ENCODE data around the gene BCAS3. TPM values are rescaled to one million over a fixed set of nuclear protein-coding genes. Genes with fewer than 3 reads are reported as not detected.

The BCAS3 gene
- total RNA-seq, 1 experiment from 2014 or later = 26.3 TPM

GRCh38 chr17:61331178-61331577 is 653.5 kb downstream of the BCAS3 start:
- RAD21 ChIA-PET (ENCODE audit: low non-redundant PET in 1 of 2, low total read pairs in 2 of 2, uncharacterized antibody in 2 of 2, unreplicated experiment in 2 of 2) = no interaction called here
- CTCF ChIA-PET = no interaction called here
- no peak for ATAC-seq
- H2AFZ ChIP-seq (ENCODE audit: low read depth, low read length, poor library complexity, severe bottlenecking) = no peak overlapping the region
- POLR2A ChIA-PET = no interaction called here
- no peaks in the 10 kb centered on the region for H4K20me1 ChIP-seq (ENCODE audit: insufficient read depth)
- TF ChIP-seq YY1 (IDR thresholded peaks at IDR 0.05; ENCODE audit: extremely low read depth, insufficient replicate concordance, low read depth, low read length) (no peak), CEBPB (IDR thresholded peaks at IDR 0.05; ENCODE audit: low read depth) (no peak), JUND (IDR thresholded peaks at IDR 0.05) (no peak), FOSL1 (IDR thresholded peaks at IDR 0.05; ENCODE audit: low read depth) (no peak), SRF (IDR thresholded peaks at IDR 0.05; ENCODE audit: low read depth) (no peak), SIN3A (IDR thresholded peaks at IDR 0.05; ENCODE audit: low read depth) (no peak), POLR2AphosphoS5 (IDR thresholded peaks at IDR 0.05; ENCODE audit: low read depth, low read length) (no peak)
- intact Hi-C loops (cut with micrococcal nuclease) = no loop called here
- no peak for DNase-seq (ENCODE audit: low read depth, low spot score)
- no peak overlapping the region for H3K27ac ChIP-seq (ENCODE audit: low read depth, low read length)
- no peak overlapping the region for H3K9ac ChIP-seq (ENCODE audit: low read length)
- H3K4me2 ChIP-seq (ENCODE audit: low read length) = no peak overlapping the region
- no peaks in the 10 kb centered on the region for H3K36me3 ChIP-seq (ENCODE audit: control insufficient read depth in 1 of 2, insufficient read depth in 2 of 2, low read length in 2 of 2)
- H3K4me3 ChIP-seq (replicated peaks in 1 of 2; ENCODE audit: low read depth in 1 of 2, low read length in 2 of 2) = no peak overlapping the region
- no peaks in the 10 kb centered on the region for H3K9me2 ChIP-seq (ENCODE audit: insufficient read depth)
- BruUV-seq (replicated peaks) = no TSS peak
- H3K4me1 ChIP-seq (ENCODE audit: control insufficient read depth in 1 of 2, insufficient read depth in 2 of 2, low read length in 2 of 2) = peaks cover 13 to 18% of the 10 kb centered on the region in 2 experiments
- peaks cover 23% of the 10 kb centered on the region; the same call in 1 of the 2 replicates for H3K27me3 ChIP-seq (ENCODE audit: insufficient read depth, low read length)
- H3K79me2 ChIP-seq (ENCODE audit: insufficient read depth, low read length) = no peaks in the 10 kb centered on the region
- H3K9me3 ChIP-seq (ENCODE audit: control insufficient read depth in 1 of 2, insufficient read depth in 1 of 2, low read depth in 1 of 2, low read length in 2 of 2) = no peaks in the 10 kb centered on the region

- Histone ChIP-seq H4K20me1 (ENCODE audit: insufficient read depth) (no peaks in the 10 kb centered on the region), H3K27me3 (ENCODE audit: insufficient read depth, low read length) (peaks cover 28% of the 10 kb centered on the region; the same call in 1 of the 2 replicates), H3K4me1 (ENCODE audit: control insufficient read depth in 1 of 2, insufficient read depth in 2 of 2, low read length in 2 of 2) (peaks cover 18 to 23% of the 10 kb centered on the region in 2 experiments), H3K4me2 (ENCODE audit: low read length) (no peak overlapping the region), H3K4me3 (replicated peaks in 1 of 2; ENCODE audit: low read depth in 1 of 2, low read length in 2 of 2) (no peak overlapping the region), H3K36me3 (ENCODE audit: control insufficient read depth in 1 of 2, insufficient read depth in 2 of 2, low read length in 2 of 2) (no peaks in the 10 kb centered on the region), H2AFZ (ENCODE audit: low read depth, low read length, poor library complexity, severe bottlenecking) (no peak overlapping the region), H3K79me2 (ENCODE audit: insufficient read depth, low read length) (no peaks in the 10 kb centered on the region), H3K9me3 (ENCODE audit: control insufficient read depth in 1 of 2, insufficient read depth in 1 of 2, low read depth in 1 of 2, low read length in 2 of 2) (no peaks in the 10 kb centered on the region), H3K9me2 (ENCODE audit: insufficient read depth) (no peaks in the 10 kb centered on the region), H3K27ac (ENCODE audit: low read depth, low read length) (no peak overlapping the region), H3K9ac (ENCODE audit: low read length) (no peak overlapping the region)
- ChIA-PET RAD21 (ENCODE audit: low non-redundant PET in 1 of 2, low total read pairs in 2 of 2, uncharacterized antibody in 2 of 2, unreplicated experiment in 2 of 2) (no interaction called here), CTCF (no interaction called here), POLR2A (no interaction called here)
- no peak for TF ChIP-seq REST (IDR thresholded peaks at IDR 0.05; ENCODE audit: low read depth)
- no peak for TF ChIP-seq ZBTB33 (IDR thresholded peaks at IDR 0.05; ENCODE audit: extremely low read depth, insufficient replicate concordance, low read length)
- TF ChIP-seq ELF1 (IDR thresholded peaks at IDR 0.05; ENCODE audit: borderline replicate concordance, low read depth) = no peak
- TF ChIP-seq EZH2phosphoT487 (IDR thresholded peaks at IDR 0.05; ENCODE audit: borderline replicate concordance) = no peak
- no peak for TF ChIP-seq FOSL1 (IDR thresholded peaks at IDR 0.05; ENCODE audit: low read depth)
- no peak for TF ChIP-seq YY1 (IDR thresholded peaks at IDR 0.05; ENCODE audit: extremely low read depth, insufficient replicate concordance, low read depth, low read length)
- no peak for TF ChIP-seq CBX3 (IDR thresholded peaks at IDR 0.05; ENCODE audit: low read depth)
- TF ChIP-seq POLR2AphosphoS5 (IDR thresholded peaks at IDR 0.05; ENCODE audit: low read depth, low read length) = no peak
- no peak for TF ChIP-seq ZFX (IDR thresholded peaks at IDR 0.05)
- no peak for TF ChIP-seq JUND (IDR thresholded peaks at IDR 0.05)
- no peak for TF ChIP-seq EGR1 (IDR thresholded peaks at IDR 0.05; ENCODE audit: low read depth)
- TF ChIP-seq CEBPB (IDR thresholded peaks at IDR 0.05; ENCODE audit: low read depth) = no peak
- no peak for TF ChIP-seq POLR2A (IDR thresholded peaks at IDR 0.05; ENCODE audit: borderline replicate concordance, extremely low read depth, insufficient read depth, insufficient read length)
- TF ChIP-seq SP1 (IDR thresholded peaks at IDR 0.05; ENCODE audit: low read depth) = no peak
- TF ChIP-seq SRF (IDR thresholded peaks at IDR 0.05; ENCODE audit: low read depth) = no peak
- TF ChIP-seq SIN3A (IDR thresholded peaks at IDR 0.05; ENCODE audit: low read depth) = no peak
- no peak for TF ChIP-seq MAX (IDR thresholded peaks at IDR 0.05)
- DNase-seq (ENCODE audit: low read depth, low spot score) (no peak), ATAC-seq (no peak)
- intact Hi-C loops (cut with micrococcal nuclease) = no loop called here
- no TSS peak for BruUV-seq (replicated peaks)
Observed at GRCh38 chr17:61331886-61332285, 654.2 kb downstream of the BCAS3 start.

All from HCT116 (cell line).